Mucosa of rectum (tissue), 2 donors: ENCODE data around the gene SLC1A2.

ENCODE experiments used
- H3K27ac ChIP-seq, 2 donors: one replicate each; pipeline ENCODE4 v1.7.0; 2013; ENCODE audit warnings: inconsistent platforms in 2 of 2, low read depth in 2 of 2, low read length in 2 of 2
- H3K27me3 ChIP-seq, 2 donors: one replicate each; pipeline ENCODE4 v1.7.0; 2013; ENCODE audit warnings: low read length in 2 of 2; ENCODE audit not compliant: control insufficient read depth in 2 of 2, insufficient read depth in 2 of 2
- H3K36me3 ChIP-seq, 2 donors: one replicate each; pipeline ENCODE4 v1.7.0; 2013; ENCODE audit warnings: low read length in 2 of 2; ENCODE audit not compliant: control insufficient read depth in 2 of 2, insufficient read depth in 2 of 2
- H3K4me1 ChIP-seq, 2 donors: one replicate each; pipeline ENCODE4 v1.7.0; 2013; ENCODE audit warnings: low read length in 2 of 2, mild to moderate bottlenecking in 1 of 2; ENCODE audit not compliant: control insufficient read depth in 2 of 2, insufficient read depth in 2 of 2
- H3K4me3 ChIP-seq, 2 donors: one replicate each; pipeline ENCODE4 v1.7.0; 2013; ENCODE audit warnings: low read length in 2 of 2
- H3K9ac ChIP-seq, 2 donors: one replicate each; pipeline ENCODE4 v1.7.0; 2013; ENCODE audit warnings: low read length in 2 of 2, low read depth in 1 of 2, mild to moderate bottlenecking in 1 of 2
- H3K9me3 ChIP-seq, 2 donors: one replicate each; pipeline ENCODE4 v1.7.0; 2013; ENCODE audit warnings: low read length in 2 of 2; ENCODE audit not compliant: control insufficient read depth in 2 of 2
- donor health status: healthy.
- donor health status: Normal muscosa, but diverticular disease.

Gene SLC1A2

GRCh38 chr11:35363854-35364780, 55.2 kb downstream of the SLC1A2 start:
- H3K4me3 ChIP-seq, result no peak overlapping the region
- H3K36me3 ChIP-seq, result no peaks in the 10 kb centered on the region
- H3K9me3 ChIP-seq, result no peaks in the 10 kb centered on the region
- H3K27me3 ChIP-seq, result no peaks in the 10 kb centered on the region
- no peak overlapping the region for H3K9ac ChIP-seq
- H3K27ac ChIP-seq, result no peak overlapping the region
- H3K4me1 ChIP-seq, result peaks cover 0 to 7% of the 10 kb centered on the region in 2 donors

- no peaks in the 10 kb centered on the region for H3K36me3 ChIP-seq
- H3K9me3 ChIP-seq, result no peaks in the 10 kb centered on the region
- H3K27me3 ChIP-seq, result no peaks in the 10 kb centered on the region
- no peak overlapping the region for H3K27ac ChIP-seq
- no peak overlapping the region for H3K9ac ChIP-seq
- no peak overlapping the region for H3K4me3 ChIP-seq
- peaks cover 0 to 7% of the 10 kb centered on the region in 2 donors for H3K4me1 ChIP-seq
Measured at GRCh38 chr11:35363246-35363801, 56.0 kb downstream of the SLC1A2 start.

- no peaks in the 10 kb centered on the region for H3K27me3 ChIP-seq
- H3K27ac ChIP-seq, result no peak overlapping the region
- no peak overlapping the region for H3K9ac ChIP-seq
- peaks cover 0 to 7% of the 10 kb centered on the region in 2 donors for H3K4me1 ChIP-seq
- no peaks in the 10 kb centered on the region for H3K36me3 ChIP-seq
- no peaks in the 10 kb centered on the region for H3K9me3 ChIP-seq
- no peak overlapping the region for H3K4me3 ChIP-seq
Measured at GRCh38 chr11:35362521-35362980, 56.8 kb downstream of the SLC1A2 start.

DNA sequence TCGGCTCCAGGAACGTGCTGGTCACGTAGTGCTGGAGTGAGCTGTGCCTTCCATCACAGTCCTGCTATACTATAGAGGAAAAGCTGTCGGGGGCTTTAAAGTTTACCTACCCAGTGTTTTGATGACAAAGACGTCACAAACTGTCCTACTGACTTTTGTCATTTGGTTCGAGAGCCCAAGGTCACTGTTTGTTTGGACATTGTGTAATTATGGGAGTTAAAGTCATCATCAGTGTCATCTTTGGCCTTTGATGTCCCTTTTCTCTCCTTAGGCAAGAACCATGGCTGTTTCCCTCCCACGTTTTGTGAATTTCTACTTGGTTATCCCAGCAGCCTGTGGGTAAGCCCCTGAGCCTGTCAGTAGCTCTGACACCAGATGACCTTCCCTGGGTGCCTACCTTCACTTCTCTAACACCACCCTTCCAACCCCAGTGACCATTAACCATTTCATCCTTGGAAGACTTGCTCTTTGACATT, 59.3 kb downstream of the SLC1A2 start:
- Histone ChIP-seq H3K9ac (no peak overlapping the region), H3K27ac (no peak overlapping the region)

DNA sequence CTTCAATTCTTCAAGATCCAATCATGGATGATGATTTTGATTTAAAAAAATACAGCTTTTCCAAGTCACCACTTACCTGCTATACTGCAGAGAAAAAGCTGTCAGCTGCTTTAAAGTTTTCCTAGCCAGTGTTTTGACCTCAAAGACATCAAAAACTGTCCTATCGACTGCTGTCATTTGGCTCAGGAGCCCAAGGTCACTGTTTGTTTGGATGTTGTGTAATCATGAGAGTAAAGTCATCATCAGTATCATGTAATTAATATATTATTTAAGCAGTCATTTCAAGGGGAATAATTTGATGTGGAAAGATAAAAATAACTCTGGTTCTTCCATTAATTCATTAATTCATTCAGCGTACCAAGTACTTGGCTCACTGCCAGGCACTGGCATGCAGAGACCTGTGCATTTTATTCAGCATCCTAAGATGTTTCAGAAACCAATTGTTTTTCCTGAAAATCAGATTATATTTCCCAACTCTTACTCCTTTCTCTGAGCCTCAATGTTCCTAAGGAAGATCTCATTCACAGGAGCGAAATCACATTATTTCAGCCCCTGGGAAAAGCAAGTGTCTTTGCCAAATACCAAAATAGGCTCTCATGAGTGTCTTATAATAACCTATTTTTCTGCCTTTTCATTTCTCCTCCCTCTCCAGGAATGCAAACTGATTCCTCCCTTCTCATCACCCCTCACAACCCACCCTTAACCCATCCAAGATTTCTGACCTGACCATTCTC, 59.9 kb downstream of the SLC1A2 start:
- H3K27me3 ChIP-seq, result no peaks in the 10 kb centered on the region
- H3K4me1 ChIP-seq, result peaks cover 0 to 7% of the 10 kb centered on the region in 2 donors
- H3K9ac ChIP-seq, result no peak overlapping the region
- H3K9me3 ChIP-seq, result no peaks in the 10 kb centered on the region
- H3K36me3 ChIP-seq, result no peaks in the 10 kb centered on the region
- no peak overlapping the region for H3K27ac ChIP-seq
- no peak overlapping the region for H3K4me3 ChIP-seq

More for the DNA sequence above, 59.3 kb downstream of the SLC1A2 start:
- H3K36me3 ChIP-seq, result no peaks in the 10 kb centered on the region
- no peaks in the 10 kb centered on the region for H3K9me3 ChIP-seq
- H3K4me1 ChIP-seq, result peaks cover 0 to 7% of the 10 kb centered on the region in 2 donors
- H3K27me3 ChIP-seq, result no peaks in the 10 kb centered on the region
- no peak overlapping the region for H3K4me3 ChIP-seq

GRCh38 chr11:35358391-35358790, 61.0 kb downstream of the SLC1A2 start:
- Histone ChIP-seq H3K36me3 (no peaks in the 10 kb centered on the region), H3K9ac (no peak overlapping the region), H3K27me3 (no peaks in the 10 kb centered on the region), H3K4me3 (no peak overlapping the region), H3K27ac (no peak overlapping the region), H3K9me3 (no peaks in the 10 kb centered on the region), H3K4me1 (peaks cover 0 to under 1% of the 10 kb centered on the region in 2 donors)

DNA sequence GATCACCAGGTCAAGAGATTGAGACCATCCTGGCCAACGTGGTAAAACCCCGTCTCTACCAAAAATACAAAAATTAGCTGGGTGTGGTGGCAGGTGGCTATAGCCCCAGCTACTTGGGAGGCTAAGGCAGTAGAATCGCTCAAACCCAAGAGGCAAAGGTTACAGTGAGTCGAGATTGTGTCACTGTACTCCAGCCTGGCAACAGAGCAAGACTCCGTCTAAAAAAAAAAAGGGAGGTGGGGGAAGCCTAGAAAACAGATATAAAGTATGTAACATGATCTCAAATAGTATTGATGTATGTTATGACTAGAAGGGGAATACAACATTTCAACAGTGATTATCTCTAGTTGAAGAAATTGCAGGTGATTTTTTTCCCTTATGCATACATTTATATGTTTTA, 61.4 kb downstream of the SLC1A2 start:
- Histone ChIP-seq H3K27me3 (no peaks in the 10 kb centered on the region), H3K36me3 (no peaks in the 10 kb centered on the region), H3K4me1 (no peaks in the 10 kb centered on the region), H3K4me3 (no peak overlapping the region), H3K9me3 (no peaks in the 10 kb centered on the region), H3K9ac (no peak overlapping the region), H3K27ac (no peak overlapping the region)

DNA sequence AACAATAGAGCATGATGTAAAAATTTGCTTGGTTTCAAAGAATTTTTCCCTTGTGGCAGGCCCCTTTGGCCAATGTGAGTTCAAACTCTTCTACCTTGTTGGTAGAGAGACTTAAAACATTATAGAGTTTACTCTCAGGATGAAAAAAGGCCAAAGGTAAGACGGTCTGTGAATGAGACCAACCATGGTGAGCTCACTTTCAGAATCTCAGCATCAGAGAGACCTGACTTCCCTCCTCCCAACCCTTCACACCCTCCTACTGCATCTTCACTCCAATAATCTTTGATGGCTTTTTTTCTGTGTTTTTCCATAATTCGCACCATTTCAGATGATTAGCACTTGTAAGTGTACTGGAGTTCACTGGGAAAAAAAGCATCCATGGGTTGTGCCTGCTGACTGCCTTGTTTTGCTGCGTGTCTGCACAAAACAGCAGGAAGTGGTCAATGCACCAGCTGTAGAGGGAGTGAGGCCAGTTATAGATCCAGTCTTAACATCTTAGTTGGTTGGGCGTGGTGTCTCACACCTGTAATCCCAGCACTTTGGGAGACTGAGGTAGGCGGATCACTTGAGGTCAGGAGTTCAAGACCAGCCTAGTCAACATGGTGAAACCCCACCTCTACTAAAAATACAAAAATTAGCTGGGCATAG, 64.1 kb downstream of the SLC1A2 start:
- Histone ChIP-seq H3K4me1 (no peaks in the 10 kb centered on the region), H3K27ac (no peak overlapping the region), H3K36me3 (no peaks in the 10 kb centered on the region), H3K27me3 (no peaks in the 10 kb centered on the region), H3K9ac (no peak overlapping the region), H3K4me3 (no peak overlapping the region), H3K9me3 (no peaks in the 10 kb centered on the region)

- H3K4me1 ChIP-seq, result no peaks in the 10 kb centered on the region
- H3K4me3 ChIP-seq, result no peak overlapping the region
- no peak overlapping the region for H3K27ac ChIP-seq
- no peaks in the 10 kb centered on the region for H3K27me3 ChIP-seq
- no peaks in the 10 kb centered on the region for H3K9me3 ChIP-seq
- H3K9ac ChIP-seq, result no peak overlapping the region
- H3K36me3 ChIP-seq, result no peaks in the 10 kb centered on the region
Measured at GRCh38 chr11:35354644-35355043, 64.7 kb downstream of the SLC1A2 start.
